ENCODE measurements around the gene LRRC27.

- TF ChIP-seq POLR2A (IDR thresholded peaks at IDR 0.05; ENCODE audit: low read length) (no peak), GATA1 (IDR thresholded peaks at IDR 0.05; ENCODE audit: low read depth, low read length) (no peak)
Observed at GRCh38 chr10:132309879-132310591, 22.0 kb upstream of the LRRC27 start.

All from erythroblast (primary cell).